SU-DHL-6 (cell line): ENCODE data around the gene OR2Y1.
"Not testable (repeated sequence)": the region's sequence is repeated elsewhere in the genome, so short reads cannot be mapped to it uniquely, and the experiment has no call there.

Source experiments
- H2AFZ ChIP-seq: fragments of 200-600 bp; sonication (generic); 2 replicates; pipeline ENCODE4 v1.6.1; 2014; ENCODE audit warnings: low read depth, mild to moderate bottlenecking, moderate library complexity, mixed read lengths, antibody characterized with exemption, low read length; ENCODE audit not compliant: severe bottlenecking
- H3F3A ChIP-seq: fragments of 200-600 bp; shearing (Covaris generic); 2 replicates; pipeline ENCODE4 v1.6.0; 2016; ENCODE audit warnings: antibody characterized with exemption, mild to moderate bottlenecking; ENCODE audit not compliant: insufficient read depth
- H3K27ac ChIP-seq: fragments of 200-600 bp; sonication (generic); 2 replicates; pipeline ENCODE4 v1.5.1; 2016; ENCODE audit warnings: low read depth, mild to moderate bottlenecking, low read length, moderate library complexity, mixed read lengths
- H3K27me3 ChIP-seq: fragments of 200-600 bp; sonication (generic), shearing (Covaris generic); 2 replicates; pipeline ENCODE4 v1.6.0; 2014; ENCODE audit warnings: mild to moderate bottlenecking, low read length
- H3K36me3 ChIP-seq: fragments of 200-600 bp; sonication (generic); 2 replicates; pipeline ENCODE4 v1.6.1; 2014; ENCODE audit warnings: mild to moderate bottlenecking, low read length, mixed read lengths
- H3K4me2 ChIP-seq: fragments of 300-600, 200-600 bp; shearing (Covaris generic), sonication (generic); 2 replicates; pipeline ENCODE4 v1.6.0; 2014; ENCODE audit warnings: low read length, low read depth, mild to moderate bottlenecking; ENCODE audit not compliant: poor library complexity, severe bottlenecking
- H3K4me3 ChIP-seq: fragments of 200-600 bp; sonication (generic); 2 replicates; pipeline ENCODE4 v1.5.1; 2014; ENCODE audit warnings: antibody characterized with exemption, low read length, mild to moderate bottlenecking, mixed read lengths; ENCODE audit not compliant: insufficient read depth, poor library complexity, severe bottlenecking
- H3K79me2 ChIP-seq: fragments of 200-600 bp; sonication (generic); 2 replicates; pipeline ENCODE4 v1.6.1; 2014; ENCODE audit warnings: mild to moderate bottlenecking, low read length, moderate library complexity; ENCODE audit not compliant: insufficient read depth
- H3K9ac ChIP-seq: fragments of 200-600 bp; sonication (generic); 2 replicates; pipeline ENCODE4 v1.7.0; 2014; ENCODE audit warnings: mild to moderate bottlenecking, low read length
- H3K9me2 ChIP-seq: fragments of 200-600 bp; sonication (generic); replicated peaks from 2 replicates; pipeline ENCODE4 v1.6.1; 2014; ENCODE audit warnings: low read length; ENCODE audit not compliant: insufficient read depth
- H3K9me3 ChIP-seq: fragments of 200-600 bp; sonication (generic); 2 replicates; pipeline ENCODE4 v1.6.1; 2014; ENCODE audit warnings: low read length, mixed read lengths; ENCODE audit not compliant: insufficient read depth
- H4K20me1 ChIP-seq: fragments of 200-600 bp; sonication (generic); 2 replicates; pipeline ENCODE4 v1.6.1; 2014; ENCODE audit warnings: low read depth, mild to moderate bottlenecking, antibody characterized with exemption, low read length, moderate library complexity, mixed read lengths
- EZH2phosphoT487 ChIP-seq: fragments of 200-600 bp; sonication (generic), shearing (Covaris generic); conservative IDR thresholded peaks from 2 replicates; pipeline ENCODE4 v1.6.1; 2018; ENCODE audit warnings: mild to moderate bottlenecking, antibody characterized with exemption, low read length, moderate library complexity, mixed read lengths
- TF ChIP-seq, protein P1 (sequence below): fragments of 200-600 bp; sonication (generic); IDR thresholded peaks from one replicate; pipeline ENCODE4 v1.5.1; 2017; ENCODE audit warnings: antibody characterized with exemption, mild to moderate bottlenecking, low read length, moderate library complexity; ENCODE audit not compliant: insufficient read depth, poor library complexity, severe bottlenecking

Gene OR2Y1

DNA sequence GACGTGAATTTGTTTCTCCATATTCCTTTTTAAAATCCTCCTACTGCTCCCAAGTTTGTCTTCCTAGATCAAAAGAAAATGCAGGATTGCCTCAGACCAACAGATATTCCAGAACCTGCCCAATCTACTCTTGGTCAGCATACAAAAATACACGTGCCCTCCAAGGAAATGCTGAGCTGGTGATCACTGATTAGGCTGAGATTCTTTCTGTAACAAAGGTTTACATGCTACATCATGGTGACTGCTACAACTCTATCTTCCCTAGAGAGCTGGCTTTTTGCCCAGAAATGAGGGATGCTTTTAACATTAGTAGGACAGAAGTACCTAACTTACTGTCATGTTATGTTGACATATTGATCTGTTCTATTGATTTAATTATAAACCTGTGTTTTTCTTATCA lies 35.5 kb downstream of the OR2Y1 start:
- no peaks in the 10 kb centered on the region for H3K79me2 ChIP-seq
- no peak overlapping the region for H3K27ac ChIP-seq
- H3K4me3 ChIP-seq = no peak overlapping the region
- no peaks in the 10 kb centered on the region for H3K36me3 ChIP-seq
- no peaks in the 10 kb centered on the region for H3K9me2 ChIP-seq
- H3K4me2 ChIP-seq = no peak overlapping the region
- H3K9ac ChIP-seq = no peak overlapping the region
- H3K27me3 ChIP-seq = no peaks in the 10 kb centered on the region
- H3K9me3 ChIP-seq = no peaks in the 10 kb centered on the region
- TF ChIP-seq, protein P1, sequence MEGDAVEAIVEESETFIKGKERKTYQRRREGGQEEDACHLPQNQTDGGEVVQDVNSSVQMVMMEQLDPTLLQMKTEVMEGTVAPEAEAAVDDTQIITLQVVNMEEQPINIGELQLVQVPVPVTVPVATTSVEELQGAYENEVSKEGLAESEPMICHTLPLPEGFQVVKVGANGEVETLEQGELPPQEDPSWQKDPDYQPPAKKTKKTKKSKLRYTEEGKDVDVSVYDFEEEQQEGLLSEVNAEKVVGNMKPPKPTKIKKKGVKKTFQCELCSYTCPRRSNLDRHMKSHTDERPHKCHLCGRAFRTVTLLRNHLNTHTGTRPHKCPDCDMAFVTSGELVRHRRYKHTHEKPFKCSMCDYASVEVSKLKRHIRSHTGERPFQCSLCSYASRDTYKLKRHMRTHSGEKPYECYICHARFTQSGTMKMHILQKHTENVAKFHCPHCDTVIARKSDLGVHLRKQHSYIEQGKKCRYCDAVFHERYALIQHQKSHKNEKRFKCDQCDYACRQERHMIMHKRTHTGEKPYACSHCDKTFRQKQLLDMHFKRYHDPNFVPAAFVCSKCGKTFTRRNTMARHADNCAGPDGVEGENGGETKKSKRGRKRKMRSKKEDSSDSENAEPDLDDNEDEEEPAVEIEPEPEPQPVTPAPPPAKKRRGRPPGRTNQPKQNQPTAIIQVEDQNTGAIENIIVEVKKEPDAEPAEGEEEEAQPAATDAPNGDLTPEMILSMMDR = no peak
- TF ChIP-seq EZH2phosphoT487 = no peak
- no peaks in the 10 kb centered on the region for H3F3A ChIP-seq
- H4K20me1 ChIP-seq = no peaks in the 10 kb centered on the region
- H2AFZ ChIP-seq = no peak overlapping the region

DNA sequence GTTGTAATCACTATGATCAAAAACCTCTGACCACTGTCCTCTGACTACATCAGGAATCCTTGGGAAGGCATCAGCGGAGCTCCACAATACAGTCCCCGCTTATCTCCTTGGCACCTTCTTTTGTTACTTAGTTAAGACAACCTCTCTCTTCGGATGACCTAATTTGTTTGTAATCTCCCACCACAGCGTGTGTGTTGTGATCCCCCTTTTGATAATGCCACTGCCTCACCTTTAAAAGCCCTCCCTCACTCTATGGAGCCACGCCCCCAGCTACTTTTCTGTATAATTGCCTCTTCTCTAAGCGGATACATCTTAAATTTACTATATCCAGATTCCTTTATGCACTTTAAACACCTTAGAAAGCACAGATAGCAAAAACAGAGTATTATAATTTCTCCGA lies 35.9 kb downstream of the OR2Y1 start:
- no peak overlapping the region for H3K4me2 ChIP-seq
- no peak overlapping the region for H3K27ac ChIP-seq
- H3K27me3 ChIP-seq = no peaks in the 10 kb centered on the region
- no peaks in the 10 kb centered on the region for H3K36me3 ChIP-seq
- H3K79me2 ChIP-seq = no peaks in the 10 kb centered on the region
- no peak overlapping the region for H3K4me3 ChIP-seq
- no peak overlapping the region for H3K9ac ChIP-seq
- no peaks in the 10 kb centered on the region for H3F3A ChIP-seq
- H3K9me2 ChIP-seq = no peaks in the 10 kb centered on the region
- no peak overlapping the region for H2AFZ ChIP-seq
- no peaks in the 10 kb centered on the region for H4K20me1 ChIP-seq
- TF ChIP-seq EZH2phosphoT487 = no peak
- TF ChIP-seq, protein P1 = no peak
- H3K9me3 ChIP-seq = no peaks in the 10 kb centered on the region

DNA sequence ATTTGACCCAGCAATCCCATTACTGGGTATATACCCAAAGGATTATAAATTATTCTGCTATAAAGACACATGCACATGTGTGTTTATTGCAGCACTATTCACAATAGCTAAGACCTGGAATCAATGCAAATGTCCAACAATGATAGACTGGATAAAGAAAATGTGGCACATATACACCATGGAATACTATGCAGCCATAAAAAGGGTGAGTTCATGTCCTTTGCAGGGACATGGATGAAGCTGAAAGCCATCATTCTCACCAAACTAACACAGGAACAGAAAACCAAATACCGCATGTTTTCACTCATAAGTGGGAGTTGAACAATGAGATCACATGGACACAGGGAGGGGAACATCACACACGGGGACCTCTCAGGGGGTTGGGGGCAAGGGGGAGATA lies 36.5 kb downstream of the OR2Y1 start:
- not testable (repeated sequence) for H3K9ac ChIP-seq, H3K4me2 ChIP-seq, H3K9me2 ChIP-seq, H2AFZ ChIP-seq, H3K36me3 ChIP-seq, H3K27me3 ChIP-seq, H3K27ac ChIP-seq, H3F3A ChIP-seq, H3K9me3 ChIP-seq, H3K79me2 ChIP-seq, H3K4me3 ChIP-seq, H4K20me1 ChIP-seq

DNA sequence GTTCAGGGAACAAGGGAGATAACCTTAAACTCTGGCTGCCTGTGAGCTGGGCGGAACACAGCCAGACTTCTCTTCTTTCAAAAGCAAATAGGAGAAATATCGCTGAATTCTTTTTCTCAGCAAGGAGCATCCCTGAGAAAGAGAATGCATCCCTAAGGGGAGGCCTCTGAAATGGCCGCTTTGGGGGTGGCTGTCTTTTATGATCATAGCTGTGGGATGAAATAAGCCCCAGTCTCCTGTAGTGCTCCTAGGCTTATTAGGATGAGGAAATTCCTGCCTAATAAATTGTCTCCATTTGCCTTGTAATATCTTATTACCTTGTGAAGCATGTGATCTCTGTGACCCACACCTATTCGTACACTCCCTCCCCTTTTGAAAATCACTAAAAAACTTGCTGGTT lies 39.4 kb downstream of the OR2Y1 start:
- not testable (repeated sequence) for H4K20me1 ChIP-seq, H3K4me2 ChIP-seq, H3K9me2 ChIP-seq, H3K9ac ChIP-seq, H3K36me3 ChIP-seq, H3K79me2 ChIP-seq, H3K27ac ChIP-seq, H3K4me3 ChIP-seq, H3K27me3 ChIP-seq, H2AFZ ChIP-seq, H3F3A ChIP-seq, H3K9me3 ChIP-seq
